ENCODE data around the gene MED8. TPM values are rescaled to one million over a fixed set of nuclear protein-coding genes. Genes with fewer than 3 reads are reported as not detected.

MED8 gene
- total and polyA plus RNA-seq, 2 of the 4 experiments (the other 2 are of a cell fraction) = 61.1 to 120 TPM

DNA sequence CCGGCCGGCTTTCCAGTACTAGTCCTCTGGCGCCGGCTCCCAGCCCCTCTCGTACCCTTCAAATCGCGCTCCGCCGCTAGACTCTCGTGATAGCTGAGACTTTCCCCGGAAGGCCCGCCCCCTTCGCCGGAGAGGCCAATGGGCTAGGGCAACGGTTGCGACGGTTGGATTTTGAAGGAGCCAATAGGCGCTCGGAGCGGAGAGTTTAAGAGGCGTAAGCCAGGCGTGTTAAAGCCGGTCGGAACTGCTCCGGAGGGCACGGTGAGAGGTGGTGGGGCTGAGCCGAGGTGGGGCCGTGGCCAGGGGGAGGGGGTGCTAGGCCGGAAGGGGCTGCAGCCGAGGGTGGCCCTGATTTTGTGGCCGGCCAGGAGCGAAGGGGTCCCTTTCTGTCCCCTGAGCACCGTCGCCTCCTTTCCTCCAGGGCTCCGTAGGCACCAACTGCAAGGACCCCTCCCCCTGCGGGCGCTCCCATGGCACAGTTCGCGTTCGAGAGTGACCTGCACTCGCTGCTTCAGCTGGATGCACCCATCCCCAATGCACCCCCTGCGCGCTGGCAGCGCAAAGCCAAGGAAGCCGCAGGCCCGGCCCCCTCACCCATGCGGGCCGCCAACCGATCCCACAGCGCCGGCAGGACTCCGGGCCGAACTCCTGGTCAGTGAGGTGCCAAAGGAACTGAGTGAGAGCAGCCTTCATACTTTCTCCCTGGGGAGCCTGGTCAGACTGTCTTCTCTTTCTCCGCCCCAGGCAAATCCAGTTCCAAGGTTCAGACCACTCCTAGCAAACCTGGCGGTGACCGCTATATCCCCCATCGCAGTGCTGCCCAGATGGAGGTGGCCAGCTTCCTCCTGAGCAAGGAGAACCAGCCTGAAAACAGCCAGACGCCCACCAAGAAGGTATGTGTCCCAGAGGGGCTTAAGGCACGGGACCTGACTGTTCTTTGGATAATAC is 30.6 kb downstream of the MED8 start, which contains the start of gene CDC20 (continued):
- TF ChIP-seq, protein P1, sequence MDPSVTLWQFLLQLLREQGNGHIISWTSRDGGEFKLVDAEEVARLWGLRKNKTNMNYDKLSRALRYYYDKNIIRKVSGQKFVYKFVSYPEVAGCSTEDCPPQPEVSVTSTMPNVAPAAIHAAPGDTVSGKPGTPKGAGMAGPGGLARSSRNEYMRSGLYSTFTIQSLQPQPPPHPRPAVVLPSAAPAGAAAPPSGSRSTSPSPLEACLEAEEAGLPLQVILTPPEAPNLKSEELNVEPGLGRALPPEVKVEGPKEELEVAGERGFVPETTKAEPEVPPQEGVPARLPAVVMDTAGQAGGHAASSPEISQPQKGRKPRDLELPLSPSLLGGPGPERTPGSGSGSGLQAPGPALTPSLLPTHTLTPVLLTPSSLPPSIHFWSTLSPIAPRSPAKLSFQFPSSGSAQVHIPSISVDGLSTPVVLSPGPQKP (IDR thresholded peaks at IDR 0.05; ENCODE audit: borderline replicate concordance, low read depth, low read length) = no peak
- TF ChIP-seq MAFK (IDR thresholded peaks at IDR 0.05; ENCODE audit: low read depth, low read length) = no peak

All from IMR-90 (cell line).